SK-N-SH (cell line): ENCODE results near the gene TRAPPC13.

Experiments
- CHD2 ChIP-seq: fragments of 150-350 bp; IDR thresholded peaks from 2 replicates; pipeline ENCODE4 v1.6.1; 2018; ENCODE audit warnings: low read length; ENCODE audit not compliant: partially characterized antibody
- ELF1 ChIP-seq: IDR thresholded peaks from 2 replicates; pipeline ENCODE4 v1.4.0; 2012
- POLR2AphosphoS5 ChIP-seq: IDR thresholded peaks from 2 replicates; pipeline ENCODE4 v1.6.1; 2012; ENCODE audit warnings: low read depth, low read length
- RAD21 ChIP-seq: IDR thresholded peaks from 2 replicates; pipeline ENCODE4 v1.6.1; 2012; ENCODE audit warnings: mild to moderate bottlenecking, low read length
- RCOR1 ChIP-seq: fragments of 150-350 bp; IDR thresholded peaks from 2 replicates; pipeline ENCODE4 v1.6.1; 2017; ENCODE audit warnings: antibody characterized with exemption, low read length
- SMC3 ChIP-seq: IDR thresholded peaks from 2 replicates; pipeline ENCODE4 v1.6.1; 2012; ENCODE audit warnings: low read depth, low read length, improper control_type of control experiment
- TCF12 ChIP-seq: IDR thresholded peaks from 2 replicates; pipeline ENCODE4 v1.4.0; 2012
- YY1 ChIP-seq: IDR thresholded peaks from 2 replicates; pipeline ENCODE4 v1.4.0; 2012; ENCODE audit warnings: low read depth, mild to moderate bottlenecking
- TF ChIP-seq, protein P1 (sequence below): fragments of 200-600 bp; sonication (generic); IDR thresholded peaks from 2 replicates; pipeline ENCODE4 v1.6.1; 2017; ENCODE audit warnings: antibody characterized with exemption, mild to moderate bottlenecking, moderate library complexity
- TF ChIP-seq, protein P2 (sequence below): fragments of 150-350 bp; IDR thresholded peaks from 2 replicates; pipeline ENCODE4 v1.6.1; 2017; ENCODE audit warnings: antibody characterized with exemption, low read length, low read depth, borderline replicate concordance
- TF ChIP-seq, protein P3 (sequence below): IDR thresholded peaks from 2 replicates; pipeline ENCODE4 v1.4.0; 2012; ENCODE audit warnings: low read depth
- TF ChIP-seq, protein P4 (sequence below): IDR thresholded peaks from 2 replicates; pipeline ENCODE4 v1.6.1; 2012; ENCODE audit warnings: mild to moderate bottlenecking, low read depth, low read length, moderate library complexity
- TF ChIP-seq, protein P5 (sequence below): IDR thresholded peaks from 2 replicates; pipeline ENCODE4 v1.4.0; 2012; ENCODE audit warnings: low read depth, borderline replicate concordance

DNA sequence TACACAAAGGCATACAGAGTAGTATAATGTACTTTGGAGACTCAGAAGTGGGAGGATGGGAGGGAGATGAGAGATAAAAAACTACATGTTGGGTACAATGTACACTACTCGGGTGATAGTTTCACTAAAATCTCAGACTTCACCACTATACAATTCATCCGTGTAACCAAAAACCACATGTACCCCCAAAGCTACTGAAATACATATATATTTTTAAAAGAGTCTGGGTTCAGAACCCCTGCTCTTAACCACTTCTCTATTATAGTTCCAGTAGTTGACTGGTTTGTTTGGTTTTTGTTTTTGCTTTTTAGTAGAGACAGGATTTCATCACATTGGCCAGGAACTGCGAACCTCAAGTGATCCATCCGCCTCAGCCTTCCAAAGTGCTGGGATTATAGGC is 74.5 kb downstream of the TRAPPC13 start:
- TF ChIP-seq, protein P1, sequence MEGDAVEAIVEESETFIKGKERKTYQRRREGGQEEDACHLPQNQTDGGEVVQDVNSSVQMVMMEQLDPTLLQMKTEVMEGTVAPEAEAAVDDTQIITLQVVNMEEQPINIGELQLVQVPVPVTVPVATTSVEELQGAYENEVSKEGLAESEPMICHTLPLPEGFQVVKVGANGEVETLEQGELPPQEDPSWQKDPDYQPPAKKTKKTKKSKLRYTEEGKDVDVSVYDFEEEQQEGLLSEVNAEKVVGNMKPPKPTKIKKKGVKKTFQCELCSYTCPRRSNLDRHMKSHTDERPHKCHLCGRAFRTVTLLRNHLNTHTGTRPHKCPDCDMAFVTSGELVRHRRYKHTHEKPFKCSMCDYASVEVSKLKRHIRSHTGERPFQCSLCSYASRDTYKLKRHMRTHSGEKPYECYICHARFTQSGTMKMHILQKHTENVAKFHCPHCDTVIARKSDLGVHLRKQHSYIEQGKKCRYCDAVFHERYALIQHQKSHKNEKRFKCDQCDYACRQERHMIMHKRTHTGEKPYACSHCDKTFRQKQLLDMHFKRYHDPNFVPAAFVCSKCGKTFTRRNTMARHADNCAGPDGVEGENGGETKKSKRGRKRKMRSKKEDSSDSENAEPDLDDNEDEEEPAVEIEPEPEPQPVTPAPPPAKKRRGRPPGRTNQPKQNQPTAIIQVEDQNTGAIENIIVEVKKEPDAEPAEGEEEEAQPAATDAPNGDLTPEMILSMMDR: no peak
- TF ChIP-seq SMC3: no peak
- no peak for TF ChIP-seq POLR2AphosphoS5
- TF ChIP-seq RAD21: no peak
- TF ChIP-seq CHD2: no peak
- TF ChIP-seq, protein P2, sequence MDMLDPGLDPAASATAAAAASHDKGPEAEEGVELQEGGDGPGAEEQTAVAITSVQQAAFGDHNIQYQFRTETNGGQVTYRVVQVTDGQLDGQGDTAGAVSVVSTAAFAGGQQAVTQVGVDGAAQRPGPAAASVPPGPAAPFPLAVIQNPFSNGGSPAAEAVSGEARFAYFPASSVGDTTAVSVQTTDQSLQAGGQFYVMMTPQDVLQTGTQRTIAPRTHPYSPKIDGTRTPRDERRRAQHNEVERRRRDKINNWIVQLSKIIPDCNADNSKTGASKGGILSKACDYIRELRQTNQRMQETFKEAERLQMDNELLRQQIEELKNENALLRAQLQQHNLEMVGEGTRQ: no peak
- TF ChIP-seq, protein P3, sequence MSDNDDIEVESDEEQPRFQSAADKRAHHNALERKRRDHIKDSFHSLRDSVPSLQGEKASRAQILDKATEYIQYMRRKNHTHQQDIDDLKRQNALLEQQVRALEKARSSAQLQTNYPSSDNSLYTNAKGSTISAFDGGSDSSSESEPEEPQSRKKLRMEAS: no peak
- TF ChIP-seq TCF12: no peak
- TF ChIP-seq ELF1: no peak
- TF ChIP-seq, protein P4, sequence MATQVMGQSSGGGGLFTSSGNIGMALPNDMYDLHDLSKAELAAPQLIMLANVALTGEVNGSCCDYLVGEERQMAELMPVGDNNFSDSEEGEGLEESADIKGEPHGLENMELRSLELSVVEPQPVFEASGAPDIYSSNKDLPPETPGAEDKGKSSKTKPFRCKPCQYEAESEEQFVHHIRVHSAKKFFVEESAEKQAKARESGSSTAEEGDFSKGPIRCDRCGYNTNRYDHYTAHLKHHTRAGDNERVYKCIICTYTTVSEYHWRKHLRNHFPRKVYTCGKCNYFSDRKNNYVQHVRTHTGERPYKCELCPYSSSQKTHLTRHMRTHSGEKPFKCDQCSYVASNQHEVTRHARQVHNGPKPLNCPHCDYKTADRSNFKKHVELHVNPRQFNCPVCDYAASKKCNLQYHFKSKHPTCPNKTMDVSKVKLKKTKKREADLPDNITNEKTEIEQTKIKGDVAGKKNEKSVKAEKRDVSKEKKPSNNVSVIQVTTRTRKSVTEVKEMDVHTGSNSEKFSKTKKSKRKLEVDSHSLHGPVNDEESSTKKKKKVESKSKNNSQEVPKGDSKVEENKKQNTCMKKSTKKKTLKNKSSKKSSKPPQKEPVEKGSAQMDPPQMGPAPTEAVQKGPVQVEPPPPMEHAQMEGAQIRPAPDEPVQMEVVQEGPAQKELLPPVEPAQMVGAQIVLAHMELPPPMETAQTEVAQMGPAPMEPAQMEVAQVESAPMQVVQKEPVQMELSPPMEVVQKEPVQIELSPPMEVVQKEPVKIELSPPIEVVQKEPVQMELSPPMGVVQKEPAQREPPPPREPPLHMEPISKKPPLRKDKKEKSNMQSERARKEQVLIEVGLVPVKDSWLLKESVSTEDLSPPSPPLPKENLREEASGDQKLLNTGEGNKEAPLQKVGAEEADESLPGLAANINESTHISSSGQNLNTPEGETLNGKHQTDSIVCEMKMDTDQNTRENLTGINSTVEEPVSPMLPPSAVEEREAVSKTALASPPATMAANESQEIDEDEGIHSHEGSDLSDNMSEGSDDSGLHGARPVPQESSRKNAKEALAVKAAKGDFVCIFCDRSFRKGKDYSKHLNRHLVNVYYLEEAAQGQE: no peak
- TF ChIP-seq, protein P5, sequence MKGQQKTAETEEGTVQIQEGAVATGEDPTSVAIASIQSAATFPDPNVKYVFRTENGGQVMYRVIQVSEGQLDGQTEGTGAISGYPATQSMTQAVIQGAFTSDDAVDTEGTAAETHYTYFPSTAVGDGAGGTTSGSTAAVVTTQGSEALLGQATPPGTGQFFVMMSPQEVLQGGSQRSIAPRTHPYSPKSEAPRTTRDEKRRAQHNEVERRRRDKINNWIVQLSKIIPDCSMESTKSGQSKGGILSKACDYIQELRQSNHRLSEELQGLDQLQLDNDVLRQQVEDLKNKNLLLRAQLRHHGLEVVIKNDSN: no peak
- no peak for TF ChIP-seq YY1
- TF ChIP-seq RCOR1: no peak
